Keratinocyte (primary cell): Measurements from ENCODE around the gene SOST.

Source experiments
- EZH2 ChIP-seq: IDR thresholded peaks from one replicate; pipeline ENCODE4 v1.6.1; 2012; ENCODE audit warnings: inconsistent platforms, mild to moderate bottlenecking, low read length, moderate library complexity
- TF ChIP-seq, protein P1 (sequence below), 3 experiments: IDR thresholded peaks in 1 of 3; conservative IDR thresholded peaks in 1 of 3; optimal IDR thresholded peaks in 1 of 3; 2 replicates in 2 of 3; 3 replicates in 1 of 3; pipeline versions ENCODE3 to v1.5.1; 2011; ENCODE audit warnings: low read length in 3 of 3, mild to moderate bottlenecking in 3 of 3, moderate library complexity in 2 of 3, control low read depth in 1 of 3, inconsistent platforms in 1 of 3; ENCODE audit not compliant: insufficient read depth in 2 of 3; ENCODE audit errors: extremely low read depth in 1 of 3

DNA sequence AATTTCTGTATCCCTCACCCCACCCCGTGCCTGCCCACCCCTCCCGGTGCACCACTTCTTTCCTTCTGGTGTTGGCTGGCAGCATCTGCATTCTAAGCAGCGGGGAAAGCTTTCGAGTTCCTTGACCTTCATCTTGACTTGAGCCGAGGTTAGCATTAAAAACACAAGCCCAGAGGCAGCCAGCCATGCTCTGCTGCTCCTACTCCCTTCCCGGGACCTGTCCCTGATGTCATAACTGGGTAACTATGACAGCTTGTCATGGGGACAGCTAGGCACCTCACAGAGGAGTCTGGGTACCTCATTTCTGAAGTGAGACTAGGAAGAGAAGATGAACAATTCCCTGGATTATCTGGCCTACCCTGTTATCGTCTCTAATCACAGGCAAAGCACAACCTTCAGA, 21.5 kb upstream of the SOST start, which contains the start of gene CFAP97D1:
- TF ChIP-seq, protein P1, sequence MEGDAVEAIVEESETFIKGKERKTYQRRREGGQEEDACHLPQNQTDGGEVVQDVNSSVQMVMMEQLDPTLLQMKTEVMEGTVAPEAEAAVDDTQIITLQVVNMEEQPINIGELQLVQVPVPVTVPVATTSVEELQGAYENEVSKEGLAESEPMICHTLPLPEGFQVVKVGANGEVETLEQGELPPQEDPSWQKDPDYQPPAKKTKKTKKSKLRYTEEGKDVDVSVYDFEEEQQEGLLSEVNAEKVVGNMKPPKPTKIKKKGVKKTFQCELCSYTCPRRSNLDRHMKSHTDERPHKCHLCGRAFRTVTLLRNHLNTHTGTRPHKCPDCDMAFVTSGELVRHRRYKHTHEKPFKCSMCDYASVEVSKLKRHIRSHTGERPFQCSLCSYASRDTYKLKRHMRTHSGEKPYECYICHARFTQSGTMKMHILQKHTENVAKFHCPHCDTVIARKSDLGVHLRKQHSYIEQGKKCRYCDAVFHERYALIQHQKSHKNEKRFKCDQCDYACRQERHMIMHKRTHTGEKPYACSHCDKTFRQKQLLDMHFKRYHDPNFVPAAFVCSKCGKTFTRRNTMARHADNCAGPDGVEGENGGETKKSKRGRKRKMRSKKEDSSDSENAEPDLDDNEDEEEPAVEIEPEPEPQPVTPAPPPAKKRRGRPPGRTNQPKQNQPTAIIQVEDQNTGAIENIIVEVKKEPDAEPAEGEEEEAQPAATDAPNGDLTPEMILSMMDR (optimal IDR thresholded peaks at IDR 0.05 in 1 of 3, IDR thresholded peaks at IDR 0.05 in 1 of 3, conservative IDR thresholded peaks at IDR 0.05 in 1 of 3; ENCODE audit: extremely low read depth in 1 of 3, insufficient read depth in 2 of 3, low read length in 3 of 3), result no peak
- TF ChIP-seq EZH2, result no peak
